ENCODE data around the gene AKAP8L. TPM values are rescaled to one million over a fixed set of nuclear protein-coding genes. Genes with fewer than 3 reads are reported as not detected.
A peak's percentile ranks its signal among the peaks of the same experiment; 100 is the strongest.

The AKAP8L gene
- total and polyA plus RNA-seq, 10 of the 15 experiments (the other 5 are each of a cell fraction or from before 2014, with no cell fraction given) = 0.66 to 64.3 (median 40.0) TPM

DNA sequence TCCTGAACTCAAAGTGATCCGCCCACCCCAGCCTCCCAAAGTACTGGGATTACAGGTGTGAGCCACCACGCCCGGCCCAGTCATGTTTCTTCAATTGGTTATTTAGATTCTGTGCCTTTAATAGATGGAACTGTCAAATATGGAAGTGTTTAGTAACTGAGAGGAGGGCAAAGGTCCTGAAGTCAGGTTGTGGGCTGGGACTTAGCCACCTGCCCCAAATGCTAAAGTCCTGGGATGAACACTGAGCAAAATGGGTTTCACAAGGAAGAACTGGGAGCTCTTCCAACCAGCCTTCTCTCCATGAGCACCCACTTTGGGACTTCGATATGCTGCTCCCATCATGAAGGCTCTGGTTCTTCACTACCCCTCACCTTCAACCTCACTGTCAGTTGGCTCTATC lies 60.9 kb downstream of the AKAP8L start:
- H3K9ac ChIP-seq (ENCODE audit: control insufficient read depth, insufficient read depth, low read length) = no peak overlapping the region
- H3K4me2 ChIP-seq (ENCODE audit: control insufficient read depth, insufficient read depth) = no peak overlapping the region
- H2AFZ ChIP-seq (ENCODE audit: control insufficient read depth, low read depth, low read length) = no peak overlapping the region
- no peak for TF ChIP-seq STAT1 (conservative IDR thresholded peaks at IDR 0.05)
- no peak for TF ChIP-seq CHD2 (IDR thresholded peaks at IDR 0.05; ENCODE audit: borderline replicate concordance, low read depth, low read length)
- TF ChIP-seq DPF2 (IDR thresholded peaks at IDR 0.05) = no peak
- TF ChIP-seq, protein P1, sequence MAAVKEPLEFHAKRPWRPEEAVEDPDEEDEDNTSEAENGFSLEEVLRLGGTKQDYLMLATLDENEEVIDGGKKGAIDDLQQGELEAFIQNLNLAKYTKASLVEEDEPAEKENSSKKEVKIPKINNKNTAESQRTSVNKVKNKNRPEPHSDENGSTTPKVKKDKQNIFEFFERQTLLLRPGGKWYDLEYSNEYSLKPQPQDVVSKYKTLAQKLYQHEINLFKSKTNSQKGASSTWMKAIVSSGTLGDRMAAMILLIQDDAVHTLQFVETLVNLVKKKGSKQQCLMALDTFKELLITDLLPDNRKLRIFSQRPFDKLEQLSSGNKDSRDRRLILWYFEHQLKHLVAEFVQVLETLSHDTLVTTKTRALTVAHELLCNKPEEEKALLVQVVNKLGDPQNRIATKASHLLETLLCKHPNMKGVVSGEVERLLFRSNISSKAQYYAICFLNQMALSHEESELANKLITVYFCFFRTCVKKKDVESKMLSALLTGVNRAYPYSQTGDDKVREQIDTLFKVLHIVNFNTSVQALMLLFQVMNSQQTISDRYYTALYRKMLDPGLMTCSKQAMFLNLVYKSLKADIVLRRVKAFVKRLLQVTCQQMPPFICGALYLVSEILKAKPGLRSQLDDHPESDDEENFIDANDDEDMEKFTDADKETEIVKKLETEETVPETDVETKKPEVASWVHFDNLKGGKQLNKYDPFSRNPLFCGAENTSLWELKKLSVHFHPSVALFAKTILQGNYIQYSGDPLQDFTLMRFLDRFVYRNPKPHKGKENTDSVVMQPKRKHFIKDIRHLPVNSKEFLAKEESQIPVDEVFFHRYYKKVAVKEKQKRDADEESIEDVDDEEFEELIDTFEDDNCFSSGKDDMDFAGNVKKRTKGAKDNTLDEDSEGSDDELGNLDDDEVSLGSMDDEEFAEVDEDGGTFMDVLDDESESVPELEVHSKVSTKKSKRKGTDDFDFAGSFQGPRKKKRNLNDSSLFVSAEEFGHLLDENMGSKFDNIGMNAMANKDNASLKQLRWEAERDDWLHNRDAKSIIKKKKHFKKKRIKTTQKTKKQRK (IDR thresholded peaks at IDR 0.05; ENCODE audit: low read depth, low read length) = no peak
- TF ChIP-seq, protein P2, sequence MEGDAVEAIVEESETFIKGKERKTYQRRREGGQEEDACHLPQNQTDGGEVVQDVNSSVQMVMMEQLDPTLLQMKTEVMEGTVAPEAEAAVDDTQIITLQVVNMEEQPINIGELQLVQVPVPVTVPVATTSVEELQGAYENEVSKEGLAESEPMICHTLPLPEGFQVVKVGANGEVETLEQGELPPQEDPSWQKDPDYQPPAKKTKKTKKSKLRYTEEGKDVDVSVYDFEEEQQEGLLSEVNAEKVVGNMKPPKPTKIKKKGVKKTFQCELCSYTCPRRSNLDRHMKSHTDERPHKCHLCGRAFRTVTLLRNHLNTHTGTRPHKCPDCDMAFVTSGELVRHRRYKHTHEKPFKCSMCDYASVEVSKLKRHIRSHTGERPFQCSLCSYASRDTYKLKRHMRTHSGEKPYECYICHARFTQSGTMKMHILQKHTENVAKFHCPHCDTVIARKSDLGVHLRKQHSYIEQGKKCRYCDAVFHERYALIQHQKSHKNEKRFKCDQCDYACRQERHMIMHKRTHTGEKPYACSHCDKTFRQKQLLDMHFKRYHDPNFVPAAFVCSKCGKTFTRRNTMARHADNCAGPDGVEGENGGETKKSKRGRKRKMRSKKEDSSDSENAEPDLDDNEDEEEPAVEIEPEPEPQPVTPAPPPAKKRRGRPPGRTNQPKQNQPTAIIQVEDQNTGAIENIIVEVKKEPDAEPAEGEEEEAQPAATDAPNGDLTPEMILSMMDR (IDR thresholded peaks at IDR 0.05 in 2 of 3, conservative IDR thresholded peaks at IDR 0.05 in 1 of 3; ENCODE audit: control insufficient read depth in 2 of 3, extremely low read depth in 1 of 3, insufficient read depth in 1 of 3, low read depth in 3 of 3, low read length in 3 of 3) = no peak
- no peak for TF ChIP-seq LARP7 (IDR thresholded peaks at IDR 0.05)
- no peak for TF ChIP-seq JUND (IDR thresholded peaks at IDR 0.05; ENCODE audit: low read depth, low read length)
- TF ChIP-seq SIN3A (IDR thresholded peaks at IDR 0.05; ENCODE audit: low read depth, low read length) = no peak
- TF ChIP-seq SP1 (IDR thresholded peaks at IDR 0.05; ENCODE audit: low read depth, low read length) = no peak
- no peak for TF ChIP-seq ETV6 (conservative IDR thresholded peaks at IDR 0.05 in 1 of 2, IDR thresholded peaks at IDR 0.05 in 1 of 2; ENCODE audit: borderline replicate concordance in 1 of 2, low read depth in 1 of 2)
- no peak for TF ChIP-seq BHLHE40 (IDR thresholded peaks at IDR 0.05; ENCODE audit: borderline replicate concordance in 1 of 2, low read depth in 2 of 2, low read length in 1 of 2)
- DNase-seq (ENCODE audit: low read depth, low spot score) = no peak
- peaks cover 9% of the 10 kb centered on the region for H3K4me1 ChIP-seq (ENCODE audit: control insufficient read depth, insufficient read depth, low read length)
- ATAC-seq = no peak
- in situ Hi-C loops (cut with MboI) (no loop called here), intact Hi-C loops (cut with micrococcal nuclease; ENCODE audit: unreplicated experiment) (no loop called here)
- peaks cover 28 to 37% of the 10 kb centered on the region in 2 experiments for H3K36me3 ChIP-seq (ENCODE audit: control insufficient read depth in 2 of 2, insufficient read depth in 2 of 2, low read length in 1 of 2)
- H3K9me3 ChIP-seq (replicated peaks; ENCODE audit: control insufficient read depth, insufficient read depth, low read length) = no peaks in the 10 kb centered on the region
- WGBS (ENCODE audit: insufficient coverage, insufficient replicate concordance, low lambda C conversion rate, missing lambda C conversion rate) = 100% methylated on average over 4 of the region's 4 CpGs
- H3K27me3 ChIP-seq (replicated peaks in 1 of 2; ENCODE audit: control insufficient read depth in 2 of 2, insufficient read depth in 2 of 2, low read length in 1 of 2) = no peaks in the 10 kb centered on the region
- POLR2A ChIA-PET = interaction anchor here (0.6 kb wide), 1 partner anchor 18 kb away, joined by 3 read pairs; no protein-coding TSS in a partner anchor
- H3K79me2 ChIP-seq (ENCODE audit: control insufficient read depth, insufficient read depth, low read length) = no peaks in the 10 kb centered on the region
- H3K27ac ChIP-seq (ENCODE audit: control insufficient read depth, insufficient read depth) = no peak overlapping the region
- RAD21 ChIA-PET (ENCODE audit: unreplicated experiment) = no interaction called here
- TSS peak; percentile 50 for BruUV-seq (replicated peaks)
- CTCF ChIA-PET = interaction anchor here (0.7 to 0.9 kb wide), 2 partner anchors 14 to 24 kb away, joined by 3 to 4 read pairs; no protein-coding TSS in a partner anchor
- 0 out of 2 replicates have a peak, but pooled peaks cover 4% of the 10 kb centered on the region for H4K20me1 ChIP-seq (ENCODE audit: control insufficient read depth, insufficient read depth)
- FAIRE-seq = peak; percentile 7
- H3K4me3 ChIP-seq = no peak overlapping the region
- SMC1A ChIA-PET (ENCODE audit: uncharacterized antibody, unreplicated experiment) = interaction anchor here (0.9 to 2.0 kb wide), 3 partner anchors 22 to 66 kb away, joined by 3 to 5 read pairs (median 3); partner anchors contain the start of genes AKAP8 and AKAP8L
